CD4-positive, alpha-beta T cell treated with Interleukin-6 at 100 ng/mL for 8 hours (primary cell): ENCODE measurements around the gene PIM2.

ENCODE experiments used
- DNase-seq: peaks from one replicate; pipeline ENCODE4 v3.0.0-alpha.2; 2020; ENCODE audit warnings: mixed read lengths, low spot score

PIM2 gene

DNA sequence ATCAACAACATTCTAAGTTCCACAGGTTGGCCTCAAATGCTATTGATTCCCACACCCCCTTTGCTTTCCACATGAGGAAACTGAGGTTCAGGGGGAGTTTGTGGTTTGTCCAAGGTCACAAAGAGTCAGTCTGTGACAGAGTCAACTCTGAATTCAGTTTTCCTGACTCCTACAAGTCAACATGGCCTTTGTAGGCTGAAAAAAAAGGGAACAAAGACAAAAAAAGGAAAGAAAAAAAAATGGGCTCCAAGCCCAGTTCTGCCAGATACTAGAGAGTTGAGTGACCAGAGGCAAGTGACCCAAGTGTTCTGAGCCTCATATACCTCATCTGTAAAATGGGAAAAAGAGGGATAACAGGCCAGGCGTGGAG lies 16.5 kb upstream of the PIM2 start:
- no peak for DNase-seq

GRCh38 chrX:48934581-48935300 lies 15.9 kb upstream of the PIM2 start:
- DNase-seq: peak; percentile 72

- no peak for DNase-seq
Observed at GRCh38 chrX:48933757-48934156, 14.9 kb upstream of the PIM2 start.

DNA sequence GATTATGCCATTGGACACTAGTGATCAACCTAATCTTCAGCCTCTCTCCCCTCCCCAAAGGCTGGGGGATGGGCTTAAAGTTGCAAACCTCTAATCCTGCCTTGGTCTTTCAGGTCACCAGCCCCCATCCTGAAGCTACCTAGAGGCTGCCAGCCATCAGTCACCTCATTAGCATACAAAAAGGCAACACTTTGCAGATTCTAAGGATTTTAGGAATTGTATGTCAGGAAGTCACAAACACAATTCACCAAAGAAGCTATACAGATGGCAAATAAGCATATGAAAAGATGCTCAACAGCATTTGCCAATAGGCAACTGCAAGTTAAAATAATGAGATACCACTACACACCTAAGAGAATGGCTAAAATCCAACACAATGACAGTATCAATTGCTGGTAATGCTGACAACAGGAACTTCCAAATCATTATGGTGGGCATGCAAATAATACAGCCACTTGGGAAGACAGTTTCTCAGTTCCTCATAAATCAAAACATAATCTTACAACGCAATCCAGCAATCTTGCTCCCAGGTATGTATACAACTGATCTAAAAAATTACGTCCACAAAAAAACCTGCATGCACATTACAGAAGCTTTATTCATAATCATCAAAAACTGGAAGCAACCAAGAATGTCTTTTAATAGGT lies 9.0 kb upstream of the PIM2 start:
- DNase-seq: no peak

DNA sequence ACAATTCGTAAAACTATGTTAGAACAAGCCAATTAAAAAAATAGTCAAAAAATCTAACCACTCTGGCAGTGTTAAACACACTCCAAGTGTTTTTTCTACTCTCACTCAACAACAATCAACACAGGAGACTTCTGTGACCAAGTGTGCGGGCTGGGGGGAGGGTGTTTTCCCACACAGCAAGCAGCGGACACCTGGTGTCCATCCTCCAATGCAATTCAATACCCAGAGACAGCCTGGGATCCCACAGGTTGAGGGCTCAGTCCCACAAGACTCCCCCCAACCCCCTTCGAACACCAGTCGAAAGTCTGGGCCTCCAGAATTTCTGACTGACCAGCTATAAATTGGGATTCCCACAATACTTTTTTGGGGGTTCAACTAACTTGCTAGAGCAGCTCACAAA lies 8.3 kb upstream of the PIM2 start:
- DNase-seq: no peak

DNA sequence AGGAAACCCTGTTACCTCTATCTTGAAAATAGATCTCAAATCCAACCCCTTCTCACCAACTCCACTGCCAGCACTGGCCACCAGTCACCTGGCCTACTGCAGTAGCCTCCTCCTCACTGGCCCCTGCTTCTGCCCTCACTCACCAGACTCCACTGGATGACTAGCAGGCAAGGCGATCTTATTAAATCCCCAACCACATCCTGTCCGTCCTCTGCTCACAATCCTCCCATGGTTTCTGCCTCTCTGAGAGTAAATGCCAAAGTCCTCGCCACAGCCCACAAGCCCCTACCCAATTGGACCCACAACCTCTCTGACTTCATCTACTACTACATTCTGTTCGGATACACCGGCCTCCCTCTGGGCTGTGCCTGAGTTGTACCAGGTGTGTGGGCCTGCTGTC lies 5.4 kb upstream of the PIM2 start:
- DNase-seq: no peak

DNA sequence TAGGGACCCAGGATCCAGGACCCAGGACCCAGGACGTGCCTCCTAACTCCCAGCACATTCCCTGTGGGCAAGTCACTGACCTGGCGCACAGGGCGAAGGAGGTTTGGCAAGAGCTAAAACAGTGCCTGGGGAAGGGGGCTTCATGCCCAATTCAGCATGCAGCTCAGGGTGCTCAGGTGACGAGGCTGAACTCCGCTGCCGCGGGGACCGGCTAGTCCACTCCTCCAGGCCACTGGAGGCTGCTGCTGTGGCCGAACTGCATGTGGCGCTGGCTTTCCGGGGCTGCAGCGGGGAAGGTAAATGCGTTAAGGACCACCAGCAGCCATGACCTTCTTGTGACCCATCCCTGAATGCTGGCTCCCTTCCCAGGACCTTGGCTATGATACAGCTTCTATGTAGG lies 4.9 kb upstream of the PIM2 start:
- no peak for DNase-seq

DNA sequence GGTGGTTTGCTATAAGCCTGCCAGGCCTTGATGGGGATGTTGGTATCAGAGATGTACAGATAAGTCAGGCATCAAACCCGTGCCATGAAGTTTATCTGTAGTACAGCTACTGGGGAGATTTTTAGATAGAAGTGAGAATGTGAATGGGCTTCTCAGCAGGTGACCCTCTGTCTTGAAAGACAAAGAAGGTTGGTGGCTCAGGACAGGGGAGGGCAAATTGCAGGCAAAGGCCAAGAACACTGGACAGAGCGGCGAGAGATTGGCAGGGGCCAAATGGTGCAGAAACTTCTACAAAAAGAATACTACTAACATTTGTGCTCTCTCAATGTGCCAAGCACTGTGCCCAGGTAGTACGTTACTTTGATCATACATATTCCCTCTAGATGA lies 1.9 kb upstream of the PIM2 start:
- DNase-seq: no peak

- peak; percentile 59 for DNase-seq
Observed at GRCh38 chrX:48919947-48920717, 1.3 kb upstream of the PIM2 start.

GRCh38 chrX:48919360-48919841 lies 577 bp upstream of the PIM2 start:
- DNase-seq: peak; percentile 46

DNA sequence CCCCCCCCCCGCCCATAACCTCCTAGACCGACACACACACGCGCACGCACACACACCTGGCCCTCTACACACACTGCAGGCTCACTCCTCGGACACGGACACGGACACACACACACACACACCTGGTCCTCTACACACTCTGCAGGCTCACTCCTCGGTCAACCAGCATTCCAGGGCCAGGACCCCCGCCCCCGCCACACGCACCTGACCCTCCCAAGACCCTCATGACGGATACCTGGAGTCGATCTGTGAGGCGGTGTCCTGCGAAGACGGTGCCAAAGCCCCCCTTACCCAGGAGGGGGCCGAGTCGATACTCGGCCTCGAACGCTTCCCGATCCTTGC lies 552 bp downstream of the PIM2 start:
- DNase-seq: no peak

DNA sequence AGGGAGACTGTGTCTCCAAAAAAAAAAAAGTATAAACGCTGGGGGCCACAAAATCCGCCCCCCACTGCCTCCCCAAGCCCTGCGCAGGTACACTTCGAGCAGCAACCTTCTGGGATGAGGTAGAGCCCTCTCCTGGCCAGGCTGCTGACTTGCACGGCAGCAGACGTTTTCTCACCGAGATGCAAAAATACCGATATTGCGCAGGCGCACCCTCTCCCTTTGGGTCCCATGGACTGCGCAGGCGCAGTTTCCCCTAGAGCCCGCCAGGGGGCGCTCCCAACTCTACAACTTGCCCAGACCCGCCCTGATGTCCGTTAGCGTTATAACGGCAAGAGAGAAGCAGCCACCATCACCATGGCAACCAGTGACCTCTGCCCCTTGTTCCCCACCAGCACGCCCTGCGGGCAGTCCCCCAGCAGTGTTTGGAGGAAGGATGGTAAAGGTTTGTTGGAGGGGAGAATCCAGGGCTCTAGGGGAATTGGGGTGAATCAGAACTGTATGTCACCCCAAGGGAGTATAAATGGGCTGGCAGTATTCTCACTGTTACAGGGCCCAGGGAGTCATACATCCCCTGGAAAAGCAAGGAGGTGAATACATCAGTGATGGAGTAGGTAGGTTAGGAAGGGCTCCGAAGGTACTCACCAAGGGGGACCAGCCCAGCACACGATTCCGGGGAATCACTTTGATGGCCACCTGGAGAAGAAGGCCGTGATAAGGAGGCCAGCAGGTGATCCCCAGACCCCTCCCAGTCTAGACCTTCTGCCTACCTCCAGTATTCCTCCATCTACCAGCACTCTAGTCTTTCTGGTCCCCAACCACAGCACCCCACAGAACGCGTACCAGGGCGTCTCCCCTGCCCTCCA lies 1.5 kb downstream of the PIM2 start:
- peak; percentile 90 for DNase-seq

- no peak for DNase-seq
Observed at GRCh38 chrX:48914593-48915493, 4.0 kb downstream of the PIM2 start.

DNA sequence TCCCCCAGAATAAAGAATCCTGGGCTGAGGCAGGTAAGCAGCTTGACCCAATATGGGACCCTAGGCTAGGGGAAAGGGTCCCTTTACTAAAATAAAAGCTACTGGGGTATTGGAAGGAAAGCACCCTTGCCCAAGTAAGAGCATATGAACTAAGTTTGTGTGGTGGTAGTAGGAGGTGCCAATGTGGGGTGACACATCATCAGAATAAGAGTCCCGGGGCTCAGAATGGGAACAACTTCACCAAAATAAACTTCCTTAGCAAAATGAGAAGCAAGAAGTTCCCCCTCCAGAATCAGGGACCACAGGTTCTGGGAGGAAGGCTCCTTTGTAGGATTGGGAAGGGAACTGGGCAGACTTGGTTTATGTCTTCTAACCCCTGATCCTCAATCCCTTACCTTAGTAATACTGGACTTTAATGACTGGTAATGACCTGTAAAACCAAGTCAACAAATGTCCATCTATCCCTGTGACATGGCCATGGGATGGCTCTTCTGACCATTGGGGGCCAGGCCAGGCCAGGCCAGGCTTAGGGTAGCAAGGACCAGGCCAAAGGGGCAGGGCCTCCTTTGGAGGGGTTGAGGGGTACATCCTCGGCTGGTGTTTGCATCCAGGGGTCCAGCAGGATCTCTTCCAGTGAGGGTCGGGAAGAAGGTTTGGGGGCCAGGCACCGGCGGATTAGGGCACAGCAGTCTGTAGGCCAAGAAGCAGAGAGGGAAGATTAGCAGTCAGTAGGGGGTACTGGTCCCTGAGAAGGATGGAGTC lies 5.0 kb downstream of the PIM2 start:
- DNase-seq: no peak

DNA sequence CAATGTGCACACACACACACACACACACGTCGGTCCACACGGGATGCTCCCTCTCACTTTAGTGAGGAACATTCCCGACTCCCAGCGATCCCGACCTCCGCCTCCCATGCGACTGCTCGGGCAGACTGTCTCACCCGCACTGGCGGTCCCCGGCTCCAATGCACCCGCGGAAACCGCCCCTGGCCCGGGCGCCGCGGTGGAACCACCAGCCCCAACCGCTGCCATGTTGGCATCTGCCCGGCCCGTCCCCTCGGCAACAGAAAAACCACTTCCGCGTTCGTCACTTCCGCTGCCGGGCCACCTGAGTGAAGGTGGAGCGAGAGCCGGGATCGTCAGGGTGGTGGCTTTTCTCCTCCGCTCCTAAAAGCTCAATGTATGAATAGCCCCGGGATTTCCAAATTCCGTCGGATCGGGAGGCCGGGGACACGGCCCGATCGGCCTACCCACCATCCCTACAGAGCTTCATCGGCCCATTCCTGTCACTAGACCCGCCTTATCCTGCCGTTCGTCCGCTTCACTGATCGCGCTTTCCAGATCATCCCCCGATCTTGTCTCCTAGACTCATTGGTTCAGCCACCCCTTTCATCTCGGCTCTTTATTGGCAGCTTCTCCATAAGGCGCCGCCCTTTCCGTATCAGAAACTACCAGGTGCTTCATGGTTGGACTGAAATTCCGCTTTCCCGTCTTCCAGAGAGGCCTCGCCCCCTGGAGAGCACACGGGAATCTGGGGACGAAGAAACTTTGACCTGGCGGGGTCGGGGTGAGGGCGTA lies 7.2 kb downstream of the PIM2 start, which contains the start of gene SLC35A2:
Gene SLC35A2, minus strand, starts transcription at position 235 of the 771 bp plus-strand sequence. Its CDS starts 10 bp downstream, at position 225.
- DNase-seq: peak; percentile 83

GRCh38 chrX:48910926-48911411 lies 7.9 kb downstream of the PIM2 start:
- no peak for DNase-seq

- DNase-seq: no peak
Observed at GRCh38 chrX:48909703-48910294, 9.0 kb downstream of the PIM2 start.

DNA sequence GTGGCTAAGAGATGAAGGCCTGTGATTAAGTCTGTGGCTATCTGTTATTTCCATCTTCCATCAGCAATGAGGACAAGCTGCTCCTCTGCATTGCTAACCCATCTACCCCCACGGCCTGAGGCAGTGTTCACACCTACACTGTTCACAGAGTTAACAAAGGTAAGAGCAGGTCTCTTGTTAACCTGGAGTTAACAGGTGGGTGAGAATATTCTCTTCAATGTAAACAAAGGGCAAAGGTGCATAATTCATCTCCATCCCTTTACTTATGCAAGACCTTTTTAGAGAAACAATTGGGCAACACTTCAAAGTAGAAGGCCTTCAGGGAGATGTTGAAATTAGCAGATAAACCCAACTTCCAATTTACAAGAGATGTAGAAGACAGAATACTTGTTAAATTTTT lies 10.2 kb downstream of the PIM2 start:
- DNase-seq: no peak
